GM18873 (cell line): Measurements from ENCODE around the gene POU2AF3.

Experiments
- ATAC-seq: cut with Tn5 transposase; IDR thresholded peaks from one replicate; pipeline ENCODE4 v1.9.1; 2021; ENCODE audit warnings: mild to moderate bottlenecking, moderate library complexity, moderate number of reproducible peaks; ENCODE audit not compliant: unreplicated experiment, low FRiP score

Gene POU2AF3

GRCh38 chr11:111349191-111349695 lies 50.9 kb downstream of the POU2AF3 start:
- ATAC-seq = no peak

GRCh38 chr11:111350811-111351210 lies 52.5 kb downstream of the POU2AF3 start:
- ATAC-seq = no peak

GRCh38 chr11:111351374-111352055 lies 53.2 kb downstream of the POU2AF3 start:
- no peak for ATAC-seq

GRCh38 chr11:111352231-111352746 lies 53.9 kb downstream of the POU2AF3 start:
- no peak for ATAC-seq

- no peak for ATAC-seq
These were observed 54.8 kb downstream of the POU2AF3 start for GRCh38 chr11:111352935-111353710.

GRCh38 chr11:111353776-111354600 lies 55.6 kb downstream of the POU2AF3 start:
- ATAC-seq = no peak

GRCh38 chr11:111354601-111354891 lies 56.2 kb downstream of the POU2AF3 start:
- no peak for ATAC-seq

GRCh38 chr11:111355101-111355500 lies 56.8 kb downstream of the POU2AF3 start:
- no peak for ATAC-seq

- ATAC-seq = no peak
These were observed 57.8 kb downstream of the POU2AF3 start for GRCh38 chr11:111355956-111356659.

- ATAC-seq = no peak
These were observed 58.3 kb downstream of the POU2AF3 start for GRCh38 chr11:111356660-111357048.

GRCh38 chr11:111357150-111358037 lies 59.0 kb downstream of the POU2AF3 start:
- ATAC-seq = no peak
